NCI-H2029 treated with DMSO at 0.1 percent for 48 hours (cell line): ENCODE measurements around the gene ZNF212.
A peak's percentile ranks its signal among the peaks of the same experiment; 100 is the strongest.

Experiments
- DNase-seq: peaks from one replicate; lab custom pipeline; 2025; lab: John Stamatoyannopoulos, UW

Gene ZNF212

GRCh38 chr7:149285603-149286002, 46.2 kb downstream of the ZNF212 start:
- DNase-seq: no peak

GRCh38 chr7:149286811-149287400, 47.5 kb downstream of the ZNF212 start:
- peak; percentile 12 for DNase-seq

GRCh38 chr7:149287622-149288021, 48.2 kb downstream of the ZNF212 start:
- DNase-seq: no peak

DNA sequence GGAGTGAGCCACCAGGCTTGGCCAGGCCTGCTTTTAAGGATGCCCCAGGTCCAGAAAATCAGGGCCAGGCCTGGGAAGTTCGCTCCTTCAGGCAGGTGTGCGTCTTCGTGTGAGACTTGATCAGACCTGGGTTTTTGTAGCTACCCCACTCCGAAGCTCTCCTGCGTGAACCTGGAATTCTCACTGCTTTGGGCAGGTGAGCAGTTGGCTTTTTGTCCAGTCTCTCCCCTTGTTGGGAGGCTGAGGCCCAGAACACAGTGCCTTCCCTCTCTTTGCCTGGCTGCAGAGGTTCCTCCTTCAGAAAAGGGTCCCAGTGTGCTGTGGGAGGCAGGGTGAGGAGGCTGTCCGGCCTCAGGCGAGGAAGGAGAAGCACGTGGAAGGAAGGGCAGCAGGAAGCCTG, 49.8 kb downstream of the ZNF212 start:
- DNase-seq: no peak

DNA sequence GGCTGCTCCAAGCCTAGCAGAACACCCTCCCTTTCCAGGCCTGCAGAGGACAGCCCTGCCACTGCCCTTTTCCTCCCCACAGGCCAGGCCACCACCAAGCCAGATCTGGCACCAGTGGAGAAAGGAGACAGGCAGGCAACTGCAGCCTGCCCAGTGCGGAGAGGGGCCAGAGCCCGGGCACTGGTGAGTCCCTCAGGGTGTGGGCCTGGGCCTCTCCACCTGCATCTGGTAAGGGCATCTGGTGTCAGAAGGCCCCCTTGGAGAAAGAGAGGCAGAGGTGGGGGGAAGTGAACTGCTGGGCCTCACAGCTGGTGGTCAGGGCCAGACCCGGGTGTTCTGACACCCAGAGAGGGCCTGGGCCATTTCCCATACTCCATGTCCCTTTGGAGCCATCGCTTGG, 50.4 kb downstream of the ZNF212 start:
- no peak for DNase-seq

DNA sequence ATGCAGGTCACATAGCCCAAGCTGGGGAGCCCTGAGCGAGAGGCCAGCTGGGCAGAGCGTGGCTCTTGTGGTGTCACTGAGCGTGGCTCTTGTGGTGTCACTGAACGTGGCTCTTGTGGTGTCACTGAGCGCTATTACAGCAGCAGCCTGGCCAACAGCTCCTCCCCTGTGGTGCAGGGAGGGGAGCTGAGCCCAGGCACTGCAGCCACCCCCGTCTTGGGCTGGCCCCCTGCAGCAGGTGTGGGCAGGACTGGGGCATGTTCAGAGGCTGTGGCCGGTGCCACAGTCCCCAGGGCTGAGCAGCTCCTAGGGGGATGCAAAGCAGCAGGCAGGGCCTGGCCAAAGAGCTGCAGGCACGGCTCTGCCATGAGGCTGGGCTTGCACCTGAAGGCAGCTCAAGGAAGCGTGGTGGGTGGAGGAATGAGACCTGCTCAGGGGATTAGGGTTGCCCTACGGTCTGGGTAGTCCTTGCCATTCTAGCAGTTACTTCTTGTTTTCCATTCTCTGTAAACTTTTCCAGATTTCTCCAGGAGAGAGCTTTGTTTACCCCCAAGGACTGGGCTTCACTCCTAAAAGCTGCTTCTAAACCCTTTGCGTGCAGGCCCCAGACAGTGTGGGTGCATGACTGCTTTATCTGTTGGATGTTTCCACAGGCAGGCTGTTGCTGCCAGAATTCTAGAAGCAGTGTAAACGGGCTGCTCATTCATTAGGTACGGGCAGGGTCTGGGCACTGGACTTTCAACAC, 51.8 kb downstream of the ZNF212 start:
- no peak for DNase-seq

DNA sequence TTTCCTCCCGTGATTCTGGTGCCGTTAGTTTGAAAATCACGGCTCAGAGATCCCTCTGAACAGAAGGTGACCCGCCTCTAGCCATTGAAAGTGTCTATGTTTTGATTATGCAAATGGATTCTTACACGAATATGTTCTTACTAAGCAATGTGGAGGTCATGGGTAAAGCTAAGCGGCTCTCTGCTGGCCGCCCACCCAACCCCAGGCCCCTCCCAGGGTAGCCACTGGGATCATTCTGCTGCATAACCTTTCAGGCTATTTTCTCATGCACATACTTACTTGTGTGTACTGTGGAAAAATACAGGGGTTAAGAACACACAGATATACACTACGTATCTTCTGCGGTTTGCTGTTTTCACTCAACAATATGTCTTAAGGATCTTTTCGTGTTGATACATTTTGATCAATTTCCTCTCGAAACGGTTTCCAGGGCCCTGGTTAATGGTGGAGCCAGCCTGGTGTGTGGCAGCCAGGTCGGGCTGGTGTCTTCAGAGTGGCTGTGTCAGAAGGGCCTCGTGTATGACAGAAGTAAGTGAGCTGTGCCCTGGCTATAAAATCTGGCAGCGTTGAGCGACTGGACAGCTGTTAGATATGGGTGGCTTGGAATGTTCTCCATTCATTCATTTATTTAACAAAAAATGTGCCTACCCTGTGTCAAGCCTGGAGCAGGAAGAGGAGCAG, 52.5 kb downstream of the ZNF212 start:
- no peak for DNase-seq

DNA sequence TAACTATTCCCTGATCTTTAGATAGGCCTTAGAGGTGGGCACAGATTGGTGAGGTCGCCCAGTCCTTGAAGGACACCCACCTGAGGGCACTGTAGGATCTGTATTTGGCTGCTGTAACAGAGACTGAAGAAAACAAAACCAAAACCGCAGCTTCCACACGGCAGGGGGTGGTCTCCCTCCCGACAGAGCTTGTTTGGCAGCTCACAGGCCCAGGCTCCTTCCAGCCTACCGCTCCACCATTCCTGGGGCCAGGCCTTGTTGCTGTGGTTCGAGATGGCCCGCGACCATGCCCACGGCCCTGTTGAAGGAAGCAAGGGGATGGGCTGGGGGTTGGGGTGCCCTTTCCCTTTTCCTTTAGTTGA, 53.0 kb downstream of the ZNF212 start:
- DNase-seq: no peak

- DNase-seq: no peak
These were observed 53.9 kb downstream of the ZNF212 start for GRCh38 chr7:149293338-149293737.

DNA sequence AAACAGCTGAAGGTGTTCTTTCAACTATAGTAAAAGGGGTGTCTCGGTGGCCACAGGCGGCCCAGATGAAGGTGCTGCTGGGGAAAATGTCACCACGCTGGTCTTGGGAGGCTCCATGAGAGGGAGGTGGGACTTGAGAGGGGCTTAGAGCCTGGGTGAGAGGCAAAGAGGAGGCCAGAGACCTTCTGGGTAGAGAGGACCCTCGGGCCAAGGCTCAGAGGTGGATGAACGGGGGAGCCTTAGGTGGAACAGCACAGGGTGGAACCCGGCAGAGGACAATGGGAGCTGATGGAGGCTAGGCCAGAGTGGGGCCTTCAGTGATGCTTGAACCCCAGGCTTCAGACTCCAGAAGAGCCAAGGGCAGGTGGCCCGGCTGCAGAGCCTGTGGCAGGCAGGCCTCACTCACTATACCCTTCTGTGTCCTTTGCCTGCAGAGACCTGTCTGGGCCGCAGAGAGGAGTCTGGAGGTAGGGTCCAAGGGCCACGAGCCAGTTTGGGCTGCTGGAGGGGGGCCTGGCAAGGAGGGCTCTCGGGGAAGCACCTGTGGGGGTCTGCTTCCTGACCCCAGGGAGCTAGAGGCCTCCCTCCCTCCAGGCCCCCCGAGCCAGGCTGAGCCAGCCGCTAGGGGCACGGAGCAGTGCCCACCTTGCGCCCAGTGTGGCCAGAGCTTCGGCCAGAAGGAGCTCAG, 54.6 kb downstream of the ZNF212 start:
- DNase-seq: no peak

GRCh38 chr7:149294634-149295480, 55.4 kb downstream of the ZNF212 start:
- no peak for DNase-seq

DNA sequence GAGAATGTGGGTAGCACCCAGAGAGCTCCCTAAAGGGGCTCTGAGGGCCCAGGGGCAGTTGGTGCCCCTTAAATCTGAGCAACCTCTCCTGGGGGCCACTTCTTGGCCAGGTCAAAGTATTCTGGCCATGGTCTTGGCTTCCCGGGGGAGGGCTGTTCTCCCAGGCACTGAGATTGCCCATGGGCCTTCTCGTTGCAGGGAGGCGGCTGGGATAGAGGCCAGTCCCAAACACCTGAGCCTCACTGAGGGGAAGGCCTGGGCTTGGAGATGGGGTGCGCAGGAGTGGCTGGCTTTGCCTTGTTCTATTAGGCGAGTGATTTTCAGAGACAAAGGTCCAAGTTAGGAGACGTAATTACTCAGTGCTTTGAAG, 56.0 kb downstream of the ZNF212 start:
- no peak for DNase-seq

DNA sequence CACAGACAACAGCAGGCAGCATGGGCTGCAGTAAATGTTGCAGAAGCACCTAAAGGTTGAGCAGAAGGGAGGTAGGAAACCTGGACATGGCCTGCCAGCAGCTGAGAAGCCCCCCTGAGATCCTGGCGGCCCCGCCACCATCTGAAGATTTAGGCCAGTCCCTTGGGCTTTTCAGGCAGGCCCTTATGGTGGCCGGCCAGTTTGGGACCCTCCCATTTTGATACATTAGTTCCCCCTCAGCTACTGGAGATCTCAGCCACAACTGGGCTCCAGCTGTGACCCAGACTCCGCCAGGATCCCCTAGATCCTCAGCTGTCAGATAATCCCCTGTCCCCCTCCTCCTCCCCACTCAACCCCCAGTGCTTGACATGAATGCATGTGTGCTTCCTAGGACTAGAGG, 56.9 kb downstream of the ZNF212 start:
- DNase-seq: no peak

GRCh38 chr7:149297034-149297755, 57.7 kb downstream of the ZNF212 start:
- no peak for DNase-seq

DNA sequence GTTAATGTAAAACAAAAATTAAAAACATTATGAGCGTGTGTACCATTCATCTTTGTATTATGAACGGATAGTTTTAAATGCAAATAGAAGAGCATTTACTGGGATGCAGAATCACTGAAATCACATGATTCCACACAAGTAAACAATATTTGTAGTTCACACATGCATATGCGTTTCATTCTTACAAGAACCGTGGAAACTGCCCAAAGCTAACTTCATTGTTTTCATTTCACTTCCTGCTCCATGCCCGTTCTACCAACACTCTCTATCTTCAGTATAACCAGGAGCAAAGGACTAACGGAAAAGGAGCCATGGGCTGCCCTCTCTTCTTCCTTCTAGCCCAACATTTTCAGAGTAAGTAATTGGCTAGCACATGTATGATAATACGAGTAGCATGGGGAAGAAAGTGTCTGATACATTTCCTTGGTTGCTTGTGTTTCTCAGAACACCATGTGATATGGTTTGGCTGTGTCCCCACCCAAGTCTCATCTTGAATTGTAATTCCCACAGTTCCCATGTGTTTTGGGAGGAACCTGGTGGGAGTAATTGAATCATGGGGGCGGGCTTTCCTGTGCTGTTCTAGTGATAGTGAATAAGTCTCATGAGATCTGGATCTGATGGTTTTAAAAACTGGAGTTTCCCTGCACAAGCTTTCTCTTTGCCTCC, 61.3 kb downstream of the ZNF212 start:
- no peak for DNase-seq

- no peak for DNase-seq
These were observed 62.8 kb downstream of the ZNF212 start for GRCh38 chr7:149302222-149302621.

- no peak for DNase-seq
These were observed 63.4 kb downstream of the ZNF212 start for GRCh38 chr7:149302865-149303264.

DNA sequence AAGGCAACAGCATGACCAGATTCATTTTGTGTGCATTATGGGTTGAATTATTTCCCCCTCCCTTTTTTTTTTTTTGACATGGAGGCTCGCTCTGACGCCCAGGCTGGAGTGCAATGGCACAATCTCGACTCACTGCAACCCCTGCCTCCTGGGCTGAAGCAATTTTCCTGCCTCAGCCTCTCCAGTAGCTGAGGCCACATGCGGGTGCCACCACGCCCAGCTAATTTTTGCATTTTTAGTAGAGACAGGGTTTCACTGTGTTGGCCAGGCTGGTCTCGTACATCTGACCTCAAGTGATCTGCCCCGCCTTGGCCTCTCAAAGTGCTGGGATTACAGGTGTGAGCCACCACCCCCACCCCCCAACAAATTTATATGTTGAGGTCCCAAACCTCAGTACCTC, 64.6 kb downstream of the ZNF212 start:
- no peak for DNase-seq
